Uterus (tissue), 2 donors: ENCODE data around the gene RPL37.

ENCODE experiments used
- POLR2A ChIP-seq, 2 donors: fragments of 450-650 bp; IDR thresholded peaks; one replicate each; pipeline ENCODE4 v1.6.1; 2016; ENCODE audit warnings: antibody characterized with exemption in 2 of 2, mild to moderate bottlenecking in 1 of 2, moderate library complexity in 1 of 2
- TF ChIP-seq, protein P1 (sequence below), 4 experiments: fragments of 200-600 bp in 2 of 4; fragments of 450-650 bp in 2 of 4; sonication (generic) in 2 of 4; IDR thresholded peaks; one replicate each; pipeline ENCODE4 v1.5.1; 2016 to 2019; ENCODE audit warnings: antibody characterized with exemption in 4 of 4, mild to moderate bottlenecking in 2 of 4, moderate library complexity in 1 of 4

DNA sequence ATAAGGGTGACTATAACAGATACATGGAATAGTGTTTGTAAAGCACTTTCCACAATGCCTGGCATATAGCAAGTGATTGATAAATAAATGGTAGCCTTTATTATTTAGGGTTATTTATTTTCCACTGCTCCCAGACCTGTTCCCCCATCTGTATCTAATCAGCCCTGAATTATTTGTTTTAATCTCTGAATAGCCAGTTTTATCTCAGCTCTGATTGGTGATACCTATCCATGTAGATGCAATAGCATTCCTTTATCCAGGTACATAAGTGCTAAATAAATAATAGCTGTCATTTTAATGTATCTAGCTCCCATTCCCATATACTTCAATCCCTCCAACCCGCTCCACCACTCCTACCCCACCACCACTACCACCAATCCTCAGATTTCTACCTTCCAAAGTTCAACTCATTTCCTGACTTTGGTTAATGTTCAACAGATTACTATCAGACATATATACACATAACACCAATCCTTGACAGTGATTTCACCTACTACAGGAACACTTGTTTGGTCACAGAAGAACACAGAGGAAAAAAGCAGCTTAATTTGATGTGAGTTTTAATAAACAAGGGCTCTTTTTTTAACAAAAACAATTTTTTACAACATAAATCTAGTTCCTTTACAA lies 50.9 kb downstream of the RPL37 start:
- TF ChIP-seq, protein P1, sequence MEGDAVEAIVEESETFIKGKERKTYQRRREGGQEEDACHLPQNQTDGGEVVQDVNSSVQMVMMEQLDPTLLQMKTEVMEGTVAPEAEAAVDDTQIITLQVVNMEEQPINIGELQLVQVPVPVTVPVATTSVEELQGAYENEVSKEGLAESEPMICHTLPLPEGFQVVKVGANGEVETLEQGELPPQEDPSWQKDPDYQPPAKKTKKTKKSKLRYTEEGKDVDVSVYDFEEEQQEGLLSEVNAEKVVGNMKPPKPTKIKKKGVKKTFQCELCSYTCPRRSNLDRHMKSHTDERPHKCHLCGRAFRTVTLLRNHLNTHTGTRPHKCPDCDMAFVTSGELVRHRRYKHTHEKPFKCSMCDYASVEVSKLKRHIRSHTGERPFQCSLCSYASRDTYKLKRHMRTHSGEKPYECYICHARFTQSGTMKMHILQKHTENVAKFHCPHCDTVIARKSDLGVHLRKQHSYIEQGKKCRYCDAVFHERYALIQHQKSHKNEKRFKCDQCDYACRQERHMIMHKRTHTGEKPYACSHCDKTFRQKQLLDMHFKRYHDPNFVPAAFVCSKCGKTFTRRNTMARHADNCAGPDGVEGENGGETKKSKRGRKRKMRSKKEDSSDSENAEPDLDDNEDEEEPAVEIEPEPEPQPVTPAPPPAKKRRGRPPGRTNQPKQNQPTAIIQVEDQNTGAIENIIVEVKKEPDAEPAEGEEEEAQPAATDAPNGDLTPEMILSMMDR (IDR thresholded peaks at IDR 0.05): no peak
- TF ChIP-seq POLR2A (IDR thresholded peaks at IDR 0.05): no peak
